Ectodermal cell (in vitro differentiated cells): Measurements from ENCODE around the gene RSBN1.

Experiments used
- H3K27ac ChIP-seq: 2 replicates; pipeline ENCODE4 v1.7.0; 2013; ENCODE audit warnings: mild to moderate bottlenecking, low read depth, low read length; ENCODE audit not compliant: insufficient read depth, poor library complexity, severe bottlenecking
- H3K27me3 ChIP-seq: 2 replicates; pipeline ENCODE4 v1.7.0; 2013; ENCODE audit warnings: mild to moderate bottlenecking, low read length; ENCODE audit not compliant: insufficient read depth, control insufficient read depth, poor library complexity, severe bottlenecking
- H3K36me3 ChIP-seq: one replicate; pipeline ENCODE4 v1.7.0; 2013; ENCODE audit warnings: low read length; ENCODE audit not compliant: control insufficient read depth, insufficient read depth
- H3K4me1 ChIP-seq: one replicate; pipeline ENCODE4 v1.7.0; 2013; ENCODE audit warnings: low read length; ENCODE audit not compliant: control insufficient read depth, insufficient read depth
- H3K4me3 ChIP-seq: 2 replicates; pipeline ENCODE4 v1.7.0; 2013; ENCODE audit warnings: low read depth, low read length, control low read depth; ENCODE audit not compliant: insufficient read depth
- H3K9me3 ChIP-seq: 2 replicates; pipeline ENCODE4 v1.7.0; 2013; ENCODE audit warnings: mild to moderate bottlenecking, low read length, moderate library complexity; ENCODE audit not compliant: control insufficient read depth
- WGBS, 2 experiments: methylation state at CpG; one replicate each; pipeline ENCODE4 v1.1.7; 2013; ENCODE audit warnings: missing lambda C conversion rate in 2 of 2; 5-methylcytosine and 5-hydroxymethylcytosine counted together

The RSBN1 gene

GRCh38 chr1:113813218-113813617 is 942 bp upstream of the RSBN1 start:
- no peak overlapping the region for H3K4me3 ChIP-seq

GRCh38 chr1:113812661-113813135 is 422 bp upstream of the RSBN1 start:
- Histone ChIP-seq H3K27ac (peak overlapping the region; percentile 79), H3K4me1 (no peaks in the 10 kb centered on the region), H3K9me3 (no peaks in the 10 kb centered on the region), H3K27me3 (no peaks in the 10 kb centered on the region), H3K36me3 (no peaks in the 10 kb centered on the region), H3K4me3 (peak overlapping the region; percentile 76)
- 42 to 45% methylated on average over 11 to 12 of the region's 13 CpGs for WGBS, 2 experiments

More at GRCh38 chr1:113813218-113813617, 942 bp upstream of the RSBN1 start:
- Histone ChIP-seq H3K27ac (no peak overlapping the region), H3K36me3 (no peaks in the 10 kb centered on the region), H3K4me1 (no peaks in the 10 kb centered on the region), H3K27me3 (no peaks in the 10 kb centered on the region), H3K9me3 (no peaks in the 10 kb centered on the region)
- WGBS, 2 experiments, result 95 to 96% methylated on average over 15 of the region's 15 CpGs

GRCh38 chr1:113811156-113811887 is 954 bp downstream of the RSBN1 start:
- Histone ChIP-seq H3K9me3 (no peaks in the 10 kb centered on the region), H3K27me3 (no peaks in the 10 kb centered on the region), H3K27ac (peak overlapping the region; percentile 79), H3K4me1 (no peaks in the 10 kb centered on the region), H3K4me3 (peak overlapping the region; percentile 76), H3K36me3 (no peaks in the 10 kb centered on the region)
- 1% methylated on average over 29 of the region's 29 CpGs for WGBS, 2 experiments

- no peak overlapping the region for H3K4me3 ChIP-seq
- no peaks in the 10 kb centered on the region for H3K9me3 ChIP-seq
- H3K36me3 ChIP-seq, result no peaks in the 10 kb centered on the region
- whole genome bisulfite sequencing, 2 experiments, result 81 to 89% methylated on average over 5 of the region's 5 CpGs
- H3K27me3 ChIP-seq, result no peaks in the 10 kb centered on the region
- no peak overlapping the region for H3K27ac ChIP-seq
- no peaks in the 10 kb centered on the region for H3K4me1 ChIP-seq
Observed at GRCh38 chr1:113809670-113810602, 2.3 kb downstream of the RSBN1 start.

GRCh38 chr1:113808450-113809195 is 3.7 kb downstream of the RSBN1 start:
- Histone ChIP-seq H3K4me3 (no peak overlapping the region), H3K36me3 (no peaks in the 10 kb centered on the region)
- 97 to 98% methylated on average over 3 to 4 of the region's 4 CpGs for WGBS, 2 experiments

GRCh38 chr1:113805639-113806038 is 6.6 kb downstream of the RSBN1 start:
- Histone ChIP-seq H3K4me3 (no peak overlapping the region), H3K4me1 (no peaks in the 10 kb centered on the region), H3K27me3 (no peaks in the 10 kb centered on the region), H3K9me3 (no peaks in the 10 kb centered on the region), H3K36me3 (no peaks in the 10 kb centered on the region), H3K27ac (no peak overlapping the region)
- 92 to 95% methylated on average over 4 of the region's 4 CpGs for WGBS, 2 experiments

More at GRCh38 chr1:113808450-113809195, 3.7 kb downstream of the RSBN1 start:
- H3K27ac ChIP-seq, result no peak overlapping the region
- H3K27me3 ChIP-seq, result no peaks in the 10 kb centered on the region
- no peaks in the 10 kb centered on the region for H3K4me1 ChIP-seq
- H3K9me3 ChIP-seq, result no peaks in the 10 kb centered on the region

- Histone ChIP-seq H3K4me1 (no peaks in the 10 kb centered on the region), H3K27ac (no peak overlapping the region), H3K27me3 (no peaks in the 10 kb centered on the region), H3K9me3 (no peaks in the 10 kb centered on the region), H3K4me3 (no peak overlapping the region), H3K36me3 (no peaks in the 10 kb centered on the region)
- WGBS, 2 experiments, result 94 to 96% methylated on average over 6 of the region's 6 CpGs
Observed at GRCh38 chr1:113805256-113805531, 7.1 kb downstream of the RSBN1 start.

- no peaks in the 10 kb centered on the region for H3K9me3 ChIP-seq
- H3K27me3 ChIP-seq, result no peaks in the 10 kb centered on the region
- 92 to 95% methylated on average over 6 to 7 of the region's 8 CpGs for WGBS, 2 experiments
- no peaks in the 10 kb centered on the region for H3K4me1 ChIP-seq
- no peak overlapping the region for H3K4me3 ChIP-seq
- no peaks in the 10 kb centered on the region for H3K36me3 ChIP-seq
- no peak overlapping the region for H3K27ac ChIP-seq
Observed at GRCh38 chr1:113804421-113805255, 7.6 kb downstream of the RSBN1 start.

GRCh38 chr1:113802367-113803007 is 9.8 kb downstream of the RSBN1 start:
- 95 to 100% methylated on average over 3 of the region's 3 CpGs for WGBS, 2 experiments

More at GRCh38 chr1:113802367-113803007, 9.8 kb downstream of the RSBN1 start:
- H3K27me3 ChIP-seq, result no peaks in the 10 kb centered on the region
- H3K4me1 ChIP-seq, result no peaks in the 10 kb centered on the region
- H3K36me3 ChIP-seq, result peaks cover 3% of the 10 kb centered on the region
- no peak overlapping the region for H3K4me3 ChIP-seq
- H3K9me3 ChIP-seq, result no peaks in the 10 kb centered on the region
- H3K27ac ChIP-seq, result no peak overlapping the region
